ENCODE measurements around the gene GRIK5.
A peak's percentile ranks its signal among the peaks of the same experiment; 100 is the strongest.

Gene GRIK5

GRCh38 chr19:42093926-42094325, 23.9 kb upstream of the GRIK5 start:
- no peak for DNase-seq

GRCh38 chr19:42093505-42093904, 23.5 kb upstream of the GRIK5 start:
- no peak for DNase-seq

DNA sequence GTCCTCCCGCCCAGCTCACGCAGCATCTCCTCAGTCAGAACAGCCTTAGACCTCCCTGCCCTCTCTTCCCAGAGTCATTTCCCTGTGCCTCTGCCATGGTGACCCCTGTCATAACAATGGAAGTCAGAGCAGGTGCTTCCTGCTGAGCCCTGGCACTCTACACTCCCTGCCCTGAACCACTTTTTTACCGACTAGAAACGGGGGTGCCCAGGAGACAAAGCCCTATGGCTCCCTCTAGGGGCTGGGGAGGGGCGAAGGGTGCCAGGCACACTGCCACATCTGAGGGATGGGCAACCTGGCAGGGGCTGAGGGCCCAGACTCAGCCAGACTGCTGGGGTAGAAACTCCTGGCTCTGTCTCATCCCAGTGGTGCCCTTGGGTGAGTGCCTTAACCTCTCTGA, 22.3 kb upstream of the GRIK5 start:
- peak; percentile 26 for DNase-seq

GRCh38 chr19:42091742-42092141, 21.7 kb upstream of the GRIK5 start:
- DNase-seq: peak; percentile 61

- no peak for DNase-seq
These were observed 21.3 kb upstream of the GRIK5 start for GRCh38 chr19:42091300-42091699.

DNA sequence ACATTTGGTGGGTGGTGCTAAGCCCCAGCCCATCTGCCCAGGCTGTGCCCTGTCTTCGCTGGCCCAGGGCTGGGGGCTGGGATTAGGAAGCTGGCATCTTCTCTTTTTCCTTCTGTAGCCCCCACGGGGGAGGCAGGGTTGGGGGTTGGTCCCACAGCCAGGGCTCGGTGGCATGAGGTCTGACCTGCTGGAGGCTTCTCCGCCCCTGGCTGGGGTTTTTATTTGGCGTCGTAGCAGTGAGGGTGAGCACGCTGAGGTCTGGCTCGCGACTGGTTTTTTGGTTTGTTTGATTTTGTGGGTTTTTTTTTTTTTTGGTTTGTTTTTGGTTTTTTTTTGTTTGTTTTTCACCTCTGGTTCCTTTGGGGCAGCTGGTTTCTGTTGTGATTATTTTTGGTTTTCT, 20.7 kb upstream of the GRIK5 start:
- DNase-seq: no peak

GRCh38 chr19:42089772-42090171, 19.8 kb upstream of the GRIK5 start:
- no peak for DNase-seq

- DNase-seq: no peak
These were observed 19.3 kb upstream of the GRIK5 start for GRCh38 chr19:42089191-42089750.

DNA sequence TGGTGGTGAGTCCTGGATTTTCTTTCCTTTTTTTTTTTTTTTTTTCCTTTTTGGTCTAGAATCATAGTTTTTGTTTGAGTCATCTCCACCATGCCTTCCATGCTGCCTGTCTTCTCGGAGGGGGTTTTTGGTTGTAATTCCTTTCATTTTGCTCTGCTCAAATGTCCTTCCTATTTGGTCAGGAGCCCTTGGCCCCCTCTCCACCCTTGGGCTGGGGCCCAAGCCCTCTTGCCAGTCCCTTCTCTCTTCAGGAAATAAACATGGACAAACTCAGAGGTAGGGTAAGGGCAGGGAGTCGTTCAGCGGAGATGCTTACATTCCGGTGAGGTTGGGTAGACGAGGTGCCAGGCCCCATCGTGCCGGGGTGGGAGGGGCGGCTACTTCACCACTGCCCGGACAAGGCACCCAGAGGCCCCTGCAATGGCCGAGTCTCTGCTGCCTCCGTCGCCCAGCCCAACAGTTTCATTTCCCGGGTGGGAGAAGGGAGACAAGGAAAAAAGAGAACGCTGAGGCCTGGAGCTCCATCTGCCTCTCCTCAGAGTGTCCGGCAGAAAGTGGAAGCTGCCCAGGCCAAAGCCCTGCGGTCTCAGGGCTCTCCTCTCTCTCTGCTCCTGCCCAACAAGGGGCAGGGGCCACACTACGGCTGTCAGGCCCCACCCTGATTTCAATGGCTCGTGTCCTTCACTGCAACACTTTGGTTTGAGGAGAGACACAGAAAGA, 18.6 kb upstream of the GRIK5 start:
- peak; percentile 83 for DNase-seq

DNA sequence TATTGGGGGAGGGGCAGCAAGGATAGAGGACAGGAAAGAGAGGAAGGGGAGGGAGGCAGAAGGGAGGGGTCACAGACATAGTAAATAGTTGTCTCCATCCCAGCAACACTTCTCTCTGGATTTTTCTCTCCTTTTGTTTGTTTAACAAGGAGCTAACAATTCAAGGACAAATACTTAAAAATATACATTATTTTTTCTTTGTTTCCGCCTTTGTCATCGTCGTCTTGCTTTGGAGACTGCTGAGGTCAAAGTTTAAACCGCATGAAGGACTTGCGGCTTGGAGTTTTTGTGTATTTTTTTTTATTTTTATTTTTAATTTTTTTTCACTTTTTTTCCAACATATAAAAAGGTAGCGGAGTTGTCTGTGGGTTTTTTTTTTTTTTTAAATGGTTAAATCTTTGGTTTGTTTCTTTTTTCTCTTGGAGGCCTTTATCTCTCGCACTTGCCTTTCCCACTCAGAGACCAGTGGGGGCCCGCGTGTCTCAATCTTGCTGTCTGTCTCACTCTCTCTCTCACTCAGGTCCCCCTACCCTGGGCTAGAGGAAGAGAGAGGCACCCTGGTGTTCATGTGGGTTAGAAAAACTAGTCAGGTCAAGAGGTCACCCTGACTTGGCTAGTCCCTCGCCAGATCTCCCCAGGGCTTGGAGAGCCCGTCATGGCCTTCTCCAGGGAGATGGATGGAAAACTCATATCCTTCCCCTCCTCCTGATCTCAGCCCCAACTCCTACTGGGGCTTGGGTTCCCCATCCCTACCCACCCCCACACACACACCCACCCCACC, 17.0 kb upstream of the GRIK5 start:
- DNase-seq: peak; percentile 21

DNA sequence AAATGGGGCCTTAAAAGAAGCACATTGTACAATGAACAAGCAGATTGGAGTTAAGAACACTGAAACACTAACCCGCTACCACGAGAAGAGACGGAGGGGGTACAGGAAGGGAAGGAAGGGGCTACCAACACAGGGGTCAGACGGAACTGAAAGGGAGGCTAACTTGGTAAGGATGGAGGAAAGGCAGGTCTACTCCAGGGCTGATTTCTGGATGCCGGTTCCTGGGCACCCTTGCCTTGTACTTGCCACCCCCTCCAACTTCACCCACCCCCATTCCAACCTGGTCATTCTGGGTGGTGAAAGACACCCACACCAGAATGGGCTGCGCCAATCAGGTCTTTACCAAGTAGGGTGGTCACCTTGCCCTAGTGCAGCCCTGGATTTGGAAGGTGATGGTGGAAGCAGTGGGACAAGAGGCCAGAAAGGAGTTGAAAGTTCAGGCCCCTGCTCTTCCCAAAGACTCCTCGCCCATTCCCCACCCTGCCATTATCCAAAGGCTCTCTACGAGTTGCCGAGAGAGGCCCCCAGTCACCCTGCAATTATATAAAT, 16.3 kb upstream of the GRIK5 start:
- no peak for DNase-seq

DNA sequence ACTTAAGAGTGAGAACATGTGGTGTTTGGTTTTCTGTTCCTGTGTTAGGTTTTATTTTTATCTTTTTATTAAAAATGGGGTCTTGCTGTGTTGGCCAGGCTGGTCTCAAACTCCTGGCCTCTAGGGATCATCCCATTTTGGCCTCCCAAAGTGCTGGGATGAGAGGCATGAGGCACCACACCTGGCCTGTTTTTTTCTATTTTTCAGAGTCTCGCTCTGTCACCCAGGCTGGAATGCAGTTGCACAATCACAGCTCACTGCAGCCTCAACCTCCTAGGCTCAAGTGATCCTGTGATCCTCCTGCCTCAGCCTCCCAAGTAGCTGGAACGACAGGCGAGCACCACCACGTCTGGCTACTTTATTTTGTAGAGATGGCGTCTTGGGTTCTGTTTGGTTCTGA, 13.5 kb upstream of the GRIK5 start:
- DNase-seq: no peak

GRCh38 chr19:42081584-42082203, 11.7 kb upstream of the GRIK5 start:
- DNase-seq: peak; percentile 56

DNA sequence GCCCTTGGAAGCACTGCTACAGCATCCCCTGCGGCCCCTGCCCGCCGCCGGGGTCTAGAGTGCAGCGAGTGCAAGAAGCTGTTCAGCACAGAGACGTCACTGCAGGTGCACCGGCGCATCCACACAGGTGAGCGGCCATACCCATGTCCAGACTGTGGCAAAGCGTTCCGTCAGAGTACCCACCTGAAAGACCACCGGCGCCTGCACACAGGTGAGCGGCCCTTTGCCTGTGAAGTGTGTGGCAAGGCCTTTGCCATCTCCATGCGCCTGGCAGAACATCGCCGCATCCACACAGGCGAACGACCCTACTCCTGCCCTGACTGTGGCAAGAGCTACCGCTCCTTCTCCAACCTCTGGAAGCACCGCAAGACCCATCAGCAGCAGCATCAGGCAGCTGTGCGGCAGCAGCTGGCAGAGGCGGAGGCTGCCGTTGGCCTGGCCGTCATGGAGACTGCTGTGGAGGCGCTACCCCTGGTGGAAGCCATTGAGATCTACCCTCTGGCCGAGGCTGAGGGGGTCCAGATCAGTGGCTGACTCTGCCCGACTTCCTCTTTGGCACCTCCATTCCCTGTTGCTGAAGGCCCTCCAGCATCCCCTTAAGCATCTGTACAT, 10.9 kb upstream of the GRIK5 start:
- no peak for DNase-seq

DNA sequence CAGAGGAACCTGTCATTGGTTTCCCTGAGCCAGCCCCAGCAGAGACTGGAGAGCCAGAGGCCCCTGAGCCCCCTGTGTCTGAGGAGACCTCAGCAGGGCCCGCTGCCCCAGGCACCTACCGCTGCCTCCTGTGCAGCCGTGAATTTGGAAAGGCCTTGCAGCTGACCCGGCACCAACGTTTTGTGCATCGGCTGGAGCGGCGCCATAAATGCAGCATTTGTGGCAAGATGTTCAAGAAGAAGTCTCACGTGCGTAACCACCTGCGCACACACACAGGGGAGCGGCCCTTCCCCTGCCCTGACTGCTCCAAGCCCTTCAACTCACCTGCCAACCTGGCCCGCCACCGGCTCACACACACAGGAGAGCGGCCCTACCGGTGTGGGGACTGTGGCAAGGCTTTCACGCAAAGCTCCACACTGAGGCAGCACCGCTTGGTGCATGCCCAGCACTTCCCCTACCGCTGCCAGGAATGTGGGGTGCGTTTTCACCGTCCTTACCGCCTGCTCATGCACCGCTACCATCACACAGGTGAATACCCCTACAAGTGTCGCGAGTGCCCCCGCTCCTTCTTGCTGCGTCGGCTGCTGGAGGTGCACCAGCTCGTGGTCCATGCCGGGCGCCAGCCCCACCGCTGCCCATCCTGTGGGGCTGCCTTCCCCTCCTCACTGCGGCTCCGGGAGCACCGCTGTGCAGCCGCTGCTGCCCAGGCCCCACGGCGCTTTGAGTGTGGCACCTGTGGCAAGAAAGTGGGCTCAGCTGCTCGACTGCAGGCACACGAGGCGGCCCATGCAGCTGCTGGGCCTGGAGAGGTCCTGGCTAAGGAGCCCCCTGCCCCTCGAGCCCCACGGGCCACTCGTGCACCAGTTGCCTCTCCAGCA, 10.1 kb upstream of the GRIK5 start:
- no peak for DNase-seq

DNA sequence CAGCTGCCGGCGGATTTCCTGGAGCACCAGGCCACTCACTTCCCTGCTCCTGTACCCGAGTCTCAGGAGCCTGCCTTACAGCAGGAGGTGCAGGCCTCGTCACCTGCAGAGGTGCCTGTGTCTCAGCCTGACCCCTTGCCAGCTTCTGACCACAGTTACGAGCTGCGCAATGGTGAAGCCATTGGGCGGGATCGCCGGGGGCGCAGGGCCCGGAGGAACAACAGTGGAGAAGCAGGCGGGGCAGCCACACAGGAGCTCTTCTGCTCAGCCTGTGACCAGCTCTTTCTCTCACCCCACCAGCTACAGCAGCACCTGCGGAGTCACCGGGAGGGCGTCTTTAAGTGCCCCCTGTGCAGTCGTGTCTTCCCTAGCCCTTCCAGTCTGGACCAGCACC, 9.3 kb upstream of the GRIK5 start:
- DNase-seq: no peak

- no peak for DNase-seq
These were observed 8.7 kb upstream of the GRIK5 start for GRCh38 chr19:42078538-42079275.

GRCh38 chr19:42078058-42078457, 8.1 kb upstream of the GRIK5 start:
- DNase-seq: no peak

- DNase-seq: no peak
These were observed 6.5 kb upstream of the GRIK5 start for GRCh38 chr19:42076380-42076944.

DNA sequence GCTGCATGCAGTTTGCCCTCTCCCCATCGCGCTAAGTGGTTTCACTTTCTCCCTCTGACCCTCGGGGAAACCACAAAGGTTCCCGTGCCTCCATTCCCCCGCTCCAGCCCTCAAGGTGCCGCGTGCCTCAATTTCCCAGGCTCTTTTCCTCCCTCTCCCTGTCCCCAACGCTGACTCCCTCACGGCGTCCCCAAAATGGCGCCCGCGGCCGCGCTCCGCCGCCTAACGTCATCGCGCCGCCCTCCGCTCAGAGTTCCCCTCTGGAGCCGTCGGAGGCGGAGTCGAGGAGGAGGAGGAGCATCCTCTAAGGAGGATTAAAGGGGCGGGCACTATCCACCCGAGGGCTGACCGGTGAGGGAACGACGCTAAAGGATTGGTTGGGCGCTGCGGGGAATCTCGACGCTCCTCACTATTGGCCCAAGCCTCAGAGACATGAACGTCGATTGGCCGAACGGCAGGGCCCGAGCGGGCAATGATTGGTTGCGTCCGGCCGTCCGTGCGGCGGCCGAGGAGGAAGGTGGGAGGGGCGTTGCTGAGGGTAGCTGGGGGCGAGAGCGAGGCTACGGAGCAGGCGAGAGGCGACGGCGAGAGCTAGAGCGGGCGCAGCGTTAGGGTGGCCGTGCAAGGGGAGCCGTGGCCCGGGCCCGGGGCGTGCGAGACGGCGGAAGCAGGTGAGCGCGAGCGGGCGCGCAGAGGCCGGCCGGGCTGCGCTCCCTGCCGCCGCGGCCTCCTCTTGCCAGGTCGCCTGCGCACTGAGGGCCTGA, 5.8 kb upstream of the GRIK5 start, which contains the start of gene ZNF574:
Gene ZNF574, plus strand, starts transcription at position 551 of the 764 bp plus-strand sequence. CDS start 2,441 bp downstream, outside the sequence.
- DNase-seq: peak; percentile 100

Data from fibroblast of skin of scalp (primary cell).